H1 (cell line): ENCODE measurements around the gene BAK1. TPM values are rescaled to one million over a fixed set of nuclear protein-coding genes. Genes with fewer than 3 reads are reported as not detected.

Experiments used
- KDM5A ChIP-seq: fragments of 200-600 bp; IDR thresholded peaks from 2 replicates; pipeline ENCODE4 v1.7.1; 2012; ENCODE audit warnings: mild to moderate bottlenecking, low read length, inconsistent platforms, mixed read lengths
- polyA plus RNA-seq, 7 experiments: library from polyadenylated mRNA; depleted of rRNA in 3 of 7; stranded (reverse) in 5 of 7; unstranded in 2 of 7; fragments of >200 nt in 5 of 7; fragments of 200-250 nt in 2 of 7; gene quantifications; 1 replicate in 5 of 7; 2 replicates in 1 of 7; 4 replicates in 1 of 7; pipeline versions ENCODE4 v1.2.1 to v1.2.3, GENCODE V29; 2011 to 2013; ENCODE audit warnings: missing spikeins in 2 of 7, mixed read lengths in 2 of 7
- total RNA-seq: library from RNA; stranded (reverse); fragmentation: NEBNext Ultra II Directional; extraction: Animal tissue kit (Norgen Biotek cat#: 25700); gene quantifications from 2 replicates; pipeline ENCODE4 v1.2.1, GENCODE V29; 2021

The BAK1 gene
- total and polyA plus RNA-seq, 2 of the 8 experiments (the other 6 are each of a cell fraction or from before 2014, with no cell fraction given) = 43.3 to 43.4 TPM

- no peak for TF ChIP-seq KDM5A
These were observed 20.7 kb upstream of the BAK1 start (continued) for GRCh38 chr6:33600761-33601160.
